Measurements from ENCODE around the gene CHMP1B.

Gene CHMP1B

GRCh38 chr18:11823545-11823944, 27.7 kb upstream of the CHMP1B start:
- no peaks in the 10 kb centered on the region for H3K9me3 Mint-ChIP-seq
- no peaks in the 10 kb centered on the region for H3K4me1 Mint-ChIP-seq
- no peak overlapping the region for H3K27ac Mint-ChIP-seq
- no peak overlapping the region for H3K4me3 Mint-ChIP-seq
- H3K27me3 Mint-ChIP-seq, result no peaks in the 10 kb centered on the region
- no peaks in the 10 kb centered on the region for H3K36me3 Mint-ChIP-seq

DNA sequence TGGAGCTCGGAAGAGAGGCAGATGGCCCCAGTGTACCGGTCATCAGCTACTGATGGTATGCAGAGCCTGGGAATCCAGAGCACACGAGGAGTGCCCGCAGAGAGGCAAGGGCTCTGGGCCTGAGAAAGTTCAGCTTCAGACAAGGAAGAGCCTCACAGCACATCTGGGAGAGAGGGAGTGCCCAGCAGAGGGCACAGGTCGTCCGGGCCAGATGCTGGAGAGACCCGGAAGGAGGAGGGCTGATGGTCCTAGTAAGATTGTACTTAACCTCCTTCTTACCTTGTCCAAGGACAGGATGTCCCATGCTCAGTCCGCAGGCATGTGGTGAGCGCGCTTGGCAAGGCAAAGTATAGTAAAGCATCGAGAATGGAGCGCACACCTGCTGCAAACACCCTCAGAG, 24.4 kb upstream of the CHMP1B start:
- Mint-ChIP-seq H3K4me3 (no peak overlapping the region), H3K9me3 (no peaks in the 10 kb centered on the region), H3K27ac (no peak overlapping the region), H3K4me1 (no peaks in the 10 kb centered on the region), H3K27me3 (no peaks in the 10 kb centered on the region), H3K36me3 (peaks cover 3% of the 10 kb centered on the region)

DNA sequence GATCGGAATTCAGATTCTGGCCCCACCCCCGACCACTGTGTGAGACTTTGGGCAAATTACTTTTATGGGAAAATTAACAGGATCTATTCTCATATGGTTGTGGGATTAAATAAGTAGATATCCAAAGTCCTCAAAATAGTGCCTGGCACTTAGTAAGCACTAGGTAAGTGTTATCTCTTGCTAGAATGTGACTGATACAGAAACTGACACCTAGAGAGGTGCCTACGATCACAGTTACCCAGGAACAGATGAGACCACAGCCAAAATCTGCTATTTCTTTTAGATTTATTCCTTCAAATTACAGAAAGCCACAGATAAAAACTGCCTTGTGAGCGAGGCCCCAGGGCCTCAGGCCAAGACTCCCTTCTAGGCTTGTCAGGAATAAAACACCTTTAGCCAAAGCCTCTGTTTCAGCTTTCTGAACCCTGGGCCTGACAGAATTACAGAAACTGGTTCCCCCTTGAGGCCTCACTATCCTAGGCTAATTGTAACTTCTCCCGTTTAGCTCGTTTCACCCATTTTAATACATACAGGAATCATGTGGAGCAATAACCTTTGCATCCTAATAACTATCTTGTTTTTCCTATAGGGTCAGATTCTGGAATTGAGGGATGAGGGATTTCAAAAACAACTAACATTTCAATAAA, 22.3 kb upstream of the CHMP1B start:
- Mint-ChIP-seq H3K4me1 (no peaks in the 10 kb centered on the region), H3K9me3 (no peaks in the 10 kb centered on the region), H3K27ac (no peak overlapping the region), H3K4me3 (no peak overlapping the region), H3K27me3 (no peaks in the 10 kb centered on the region), H3K36me3 (peaks cover 3% of the 10 kb centered on the region)

GRCh38 chr18:11830585-11830984, 20.6 kb upstream of the CHMP1B start:
- H3K27ac Mint-ChIP-seq, result no peak overlapping the region
- H3K4me1 Mint-ChIP-seq, result no peaks in the 10 kb centered on the region
- H3K36me3 Mint-ChIP-seq, result peaks cover 3% of the 10 kb centered on the region
- H3K9me3 Mint-ChIP-seq, result no peaks in the 10 kb centered on the region
- H3K27me3 Mint-ChIP-seq, result no peaks in the 10 kb centered on the region
- H3K4me3 Mint-ChIP-seq, result no peak overlapping the region

DNA sequence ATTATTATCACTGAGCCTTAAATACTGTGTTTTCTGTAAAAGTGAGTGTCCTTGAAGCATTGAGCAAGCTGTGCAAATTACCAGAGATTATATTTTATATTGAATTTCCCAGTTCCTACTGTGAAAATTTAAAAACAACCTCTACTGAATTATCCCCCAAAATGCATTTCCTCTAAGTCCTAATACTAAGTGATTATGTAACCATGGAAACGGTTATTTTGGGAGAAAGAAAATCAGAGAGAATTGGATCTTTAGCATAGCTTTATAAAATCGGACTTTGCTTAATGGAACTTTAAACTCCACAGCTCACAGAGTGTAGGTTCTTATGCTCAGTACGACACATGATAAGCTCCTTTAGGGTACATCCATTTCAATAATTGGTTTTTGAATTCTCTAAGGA, 19.3 kb upstream of the CHMP1B start:
- H3K4me3 Mint-ChIP-seq, result no peak overlapping the region
- no peaks in the 10 kb centered on the region for H3K9me3 Mint-ChIP-seq
- H3K27ac Mint-ChIP-seq, result no peak overlapping the region
- H3K27me3 Mint-ChIP-seq, result no peaks in the 10 kb centered on the region
- no peaks in the 10 kb centered on the region for H3K4me1 Mint-ChIP-seq
- peaks cover 3% of the 10 kb centered on the region for H3K36me3 Mint-ChIP-seq

GRCh38 chr18:11834772-11835171, 16.4 kb upstream of the CHMP1B start:
- H3K27ac Mint-ChIP-seq, result no peak overlapping the region
- H3K27me3 Mint-ChIP-seq, result no peaks in the 10 kb centered on the region
- no peaks in the 10 kb centered on the region for H3K9me3 Mint-ChIP-seq
- no peak overlapping the region for H3K4me3 Mint-ChIP-seq
- H3K4me1 Mint-ChIP-seq, result no peaks in the 10 kb centered on the region
- H3K36me3 Mint-ChIP-seq, result peaks cover 3% of the 10 kb centered on the region

DNA sequence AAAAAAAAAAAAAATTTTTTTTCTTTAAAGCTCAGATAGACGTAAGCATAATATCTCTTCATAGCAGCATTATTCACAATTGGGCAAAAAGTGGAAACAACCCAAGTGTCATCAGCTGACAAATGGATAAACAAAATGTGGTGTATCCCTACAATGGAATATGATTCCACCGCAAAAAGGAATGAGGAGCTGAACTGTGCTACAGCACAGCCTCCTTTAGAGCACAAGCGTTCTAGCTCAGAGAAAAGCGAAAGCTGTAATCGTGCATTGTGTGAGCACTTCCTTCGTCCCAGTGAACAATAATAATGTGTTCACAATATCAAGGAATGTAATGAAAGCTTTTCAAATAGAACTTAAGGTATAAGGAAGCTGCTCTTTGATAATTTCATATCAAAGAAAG, 11.7 kb upstream of the CHMP1B start:
- no peaks in the 10 kb centered on the region for H3K9me3 Mint-ChIP-seq
- no peak overlapping the region for H3K4me3 Mint-ChIP-seq
- no peaks in the 10 kb centered on the region for H3K27me3 Mint-ChIP-seq
- H3K36me3 Mint-ChIP-seq, result no peaks in the 10 kb centered on the region
- H3K4me1 Mint-ChIP-seq, result no peaks in the 10 kb centered on the region
- no peak overlapping the region for H3K27ac Mint-ChIP-seq

DNA sequence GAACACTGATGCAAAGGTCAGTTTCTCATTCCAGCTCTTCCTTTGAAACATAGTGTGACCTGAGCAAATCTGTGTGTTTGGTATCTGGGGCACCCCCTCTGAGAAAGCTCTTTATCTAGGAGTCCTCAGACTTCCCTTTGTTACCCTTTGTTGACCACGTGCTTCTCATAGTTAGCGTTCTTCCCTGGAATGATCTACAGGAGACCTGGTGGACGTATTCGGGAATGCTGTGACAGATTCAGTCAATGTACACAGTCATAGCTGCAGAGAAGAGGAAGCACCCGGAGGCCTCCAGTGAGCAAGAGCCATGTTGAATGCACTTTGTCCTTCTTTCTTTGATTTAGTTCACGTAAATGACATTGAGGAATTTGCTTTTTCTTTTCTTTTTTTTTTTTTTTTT, 10.7 kb upstream of the CHMP1B start:
- Mint-ChIP-seq H3K4me3 (no peak overlapping the region), H3K9me3 (no peaks in the 10 kb centered on the region), H3K36me3 (no peaks in the 10 kb centered on the region), H3K27ac (no peak overlapping the region), H3K4me1 (no peaks in the 10 kb centered on the region), H3K27me3 (no peaks in the 10 kb centered on the region)

DNA sequence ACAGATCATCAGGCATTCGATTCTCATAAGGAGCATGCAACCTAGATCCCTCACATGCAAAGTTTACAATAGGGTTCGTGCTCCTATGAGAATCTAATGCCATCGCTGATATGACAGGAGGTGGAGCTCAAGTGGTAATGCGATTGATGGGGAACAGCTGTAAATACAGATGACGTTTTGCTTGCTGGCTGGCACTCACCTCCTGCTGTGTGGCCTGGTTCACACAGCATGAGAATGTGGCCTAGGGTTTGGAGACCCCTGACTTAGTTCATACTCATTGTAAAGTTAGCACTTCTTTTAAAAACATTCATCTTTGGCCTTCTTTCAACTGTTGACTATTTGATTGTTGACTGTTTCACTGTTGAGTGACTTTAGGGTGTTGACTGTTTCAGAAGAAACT, 8.7 kb upstream of the CHMP1B start:
- no peaks in the 10 kb centered on the region for H3K36me3 Mint-ChIP-seq
- H3K9me3 Mint-ChIP-seq, result no peaks in the 10 kb centered on the region
- no peaks in the 10 kb centered on the region for H3K27me3 Mint-ChIP-seq
- no peaks in the 10 kb centered on the region for H3K4me1 Mint-ChIP-seq
- no peak overlapping the region for H3K4me3 Mint-ChIP-seq
- H3K27ac Mint-ChIP-seq, result no peak overlapping the region

DNA sequence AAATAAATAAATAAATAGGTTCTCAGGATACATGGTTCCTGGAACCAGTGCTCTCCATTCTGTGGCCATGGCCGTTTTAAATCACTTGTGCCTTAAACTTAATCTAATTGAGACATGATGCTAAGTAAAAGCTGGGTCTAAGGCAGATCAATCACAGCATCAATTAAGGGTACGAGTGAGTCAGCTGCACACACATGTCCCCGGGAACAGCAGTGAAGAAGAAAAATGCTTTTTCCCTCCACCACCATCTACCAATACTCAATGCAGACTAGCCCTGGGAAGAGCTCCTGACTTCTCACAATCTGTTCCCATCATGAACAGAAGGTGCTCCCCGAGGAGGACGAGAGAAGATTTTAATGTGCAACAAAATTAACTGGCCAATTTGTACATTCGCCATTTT, 6.8 kb upstream of the CHMP1B start:
- no peaks in the 10 kb centered on the region for H3K9me3 Mint-ChIP-seq
- no peak overlapping the region for H3K27ac Mint-ChIP-seq
- H3K36me3 Mint-ChIP-seq, result no peaks in the 10 kb centered on the region
- no peak overlapping the region for H3K4me3 Mint-ChIP-seq
- peaks cover 6% of the 10 kb centered on the region for H3K4me1 Mint-ChIP-seq
- no peaks in the 10 kb centered on the region for H3K27me3 Mint-ChIP-seq

DNA sequence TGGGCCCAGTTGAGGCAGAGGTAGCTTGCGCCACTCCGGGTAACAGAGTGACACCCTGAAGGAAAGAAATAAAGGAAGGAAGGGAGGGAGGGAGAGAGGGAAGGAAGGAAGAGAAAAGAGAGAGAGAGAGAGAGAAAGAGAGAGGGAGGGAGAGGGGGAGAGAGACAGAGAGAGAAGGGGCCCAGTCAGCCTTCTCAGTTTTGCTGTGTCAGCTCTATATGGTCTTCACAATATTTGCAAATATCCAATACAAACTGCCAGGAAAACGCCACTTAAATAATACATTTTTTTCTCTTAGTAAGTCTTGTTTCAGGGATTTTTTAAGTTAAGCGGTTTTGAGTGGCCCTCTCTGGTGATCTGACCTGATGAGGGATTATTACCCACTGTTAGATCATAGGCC, 5.6 kb upstream of the CHMP1B start:
- Mint-ChIP-seq H3K4me1 (peaks cover 18% of the 10 kb centered on the region), H3K36me3 (no peaks in the 10 kb centered on the region), H3K27ac (no peak overlapping the region), H3K9me3 (no peaks in the 10 kb centered on the region), H3K27me3 (no peaks in the 10 kb centered on the region), H3K4me3 (no peak overlapping the region)

DNA sequence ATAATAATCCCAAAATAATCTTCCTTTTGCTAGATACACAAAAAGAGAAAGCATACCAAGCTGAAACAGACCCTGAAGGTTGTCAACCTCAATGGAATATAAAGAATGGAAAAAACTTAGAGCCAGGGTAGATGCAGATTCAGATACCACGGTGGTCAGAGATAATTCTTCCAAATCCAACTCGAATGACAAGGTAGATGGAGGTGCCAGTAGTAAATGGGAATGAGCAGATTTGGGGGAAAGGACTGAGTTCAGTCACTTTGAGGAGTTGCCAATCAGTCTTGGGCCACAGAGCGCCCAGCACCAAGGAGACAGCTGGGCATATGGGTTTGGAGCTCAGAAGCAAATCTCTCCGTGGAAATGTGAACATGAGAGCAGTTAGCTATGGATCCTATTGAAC, 3.4 kb upstream of the CHMP1B start:
- no peaks in the 10 kb centered on the region for H3K9me3 Mint-ChIP-seq
- peaks cover 34% of the 10 kb centered on the region for H3K4me1 Mint-ChIP-seq
- H3K27ac Mint-ChIP-seq, result no peak overlapping the region
- H3K36me3 Mint-ChIP-seq, result peaks cover 3% of the 10 kb centered on the region
- H3K4me3 Mint-ChIP-seq, result no peak overlapping the region
- no peaks in the 10 kb centered on the region for H3K27me3 Mint-ChIP-seq

GRCh38 chr18:11849279-11849678, 1.9 kb upstream of the CHMP1B start:
- Mint-ChIP-seq H3K4me3 (peak overlapping the region; percentile 36), H3K4me1 (peaks cover 48% of the 10 kb centered on the region), H3K27ac (no peak overlapping the region), H3K9me3 (no peaks in the 10 kb centered on the region), H3K36me3 (peaks cover 3% of the 10 kb centered on the region), H3K27me3 (no peaks in the 10 kb centered on the region)

DNA sequence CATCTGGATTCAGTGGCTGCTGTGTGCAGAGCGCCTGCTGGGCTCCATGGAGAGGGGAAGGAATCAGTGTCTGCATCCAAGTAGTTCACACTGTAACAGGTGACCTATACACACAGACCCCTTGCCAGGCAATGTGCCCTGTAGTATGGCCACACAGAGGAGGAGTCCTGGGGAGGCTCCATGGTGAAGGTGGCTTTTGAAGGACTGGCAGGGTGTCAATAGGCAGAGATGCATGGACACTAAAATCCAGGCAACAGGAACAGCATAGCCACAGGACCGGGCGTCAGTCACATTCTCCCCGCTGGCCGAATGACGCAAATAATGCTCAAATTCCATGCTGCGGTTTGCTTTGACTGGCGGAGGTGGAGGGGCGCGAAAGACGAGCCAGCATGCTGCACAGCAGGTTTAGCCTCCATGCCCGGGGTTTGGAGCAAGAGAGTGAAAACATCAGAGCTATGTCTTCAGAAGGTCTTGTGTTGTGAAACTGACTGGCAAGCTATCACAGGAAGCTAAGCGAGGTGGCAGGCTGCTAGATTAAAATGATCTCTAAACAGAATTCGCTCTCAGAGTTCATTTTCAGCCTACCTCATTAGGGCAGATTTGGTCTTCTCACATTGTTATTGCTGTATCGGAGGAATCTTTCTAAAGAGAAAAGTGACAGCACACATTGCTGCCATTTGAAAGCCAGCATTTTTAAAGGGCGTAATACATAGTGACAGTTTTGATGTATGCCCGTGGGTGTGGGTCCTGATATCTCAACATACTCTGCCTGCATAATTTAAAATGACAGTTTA, 1.2 kb upstream of the CHMP1B start:
- Mint-ChIP-seq H3K4me1 (peaks cover 55% of the 10 kb centered on the region), H3K36me3 (peaks cover 3% of the 10 kb centered on the region), H3K27me3 (no peaks in the 10 kb centered on the region), H3K27ac (peak overlapping the region; percentile 100), H3K9me3 (no peaks in the 10 kb centered on the region), H3K4me3 (peak overlapping the region; percentile 100)

DNA sequence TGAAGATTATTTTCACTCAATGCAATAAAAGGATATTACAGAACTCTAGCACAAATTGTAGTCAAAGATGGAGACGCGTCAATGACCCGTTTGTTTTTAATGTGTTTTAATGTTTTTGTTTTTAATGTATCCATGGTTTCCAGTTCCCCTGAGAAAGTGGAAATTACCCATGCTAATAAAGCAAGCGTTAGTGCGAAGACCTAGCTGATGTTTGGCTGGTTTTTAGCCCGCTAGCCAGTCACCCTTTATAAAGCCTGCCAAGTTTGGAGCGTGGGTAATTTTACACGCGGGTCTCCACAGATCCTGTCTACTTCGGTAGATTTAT, 430 bp upstream of the CHMP1B start:
- Mint-ChIP-seq H3K4me1 (peaks cover 59% of the 10 kb centered on the region), H3K27me3 (no peaks in the 10 kb centered on the region), H3K36me3 (peaks cover 3% of the 10 kb centered on the region), H3K4me3 (peak overlapping the region; percentile 100), H3K27ac (peak overlapping the region; percentile 100), H3K9me3 (no peaks in the 10 kb centered on the region)

- Mint-ChIP-seq H3K9me3 (no peaks in the 10 kb centered on the region), H3K4me1 (peaks cover 59% of the 10 kb centered on the region), H3K36me3 (peaks cover 3% of the 10 kb centered on the region), H3K4me3 (peak overlapping the region; percentile 100), H3K27ac (peak overlapping the region; percentile 100), H3K27me3 (no peaks in the 10 kb centered on the region)
These were observed 659 bp downstream of the CHMP1B start for GRCh38 chr18:11851806-11852337.

Measured in activated naive CD4-positive, alpha-beta T cell treated with anti-CD3 and anti-CD28 coated beads, Interleukin-2, amount 50 U/mL, for 24 hours (primary cell).